Measurements from ENCODE around the gene FRMPD1.

DNA sequence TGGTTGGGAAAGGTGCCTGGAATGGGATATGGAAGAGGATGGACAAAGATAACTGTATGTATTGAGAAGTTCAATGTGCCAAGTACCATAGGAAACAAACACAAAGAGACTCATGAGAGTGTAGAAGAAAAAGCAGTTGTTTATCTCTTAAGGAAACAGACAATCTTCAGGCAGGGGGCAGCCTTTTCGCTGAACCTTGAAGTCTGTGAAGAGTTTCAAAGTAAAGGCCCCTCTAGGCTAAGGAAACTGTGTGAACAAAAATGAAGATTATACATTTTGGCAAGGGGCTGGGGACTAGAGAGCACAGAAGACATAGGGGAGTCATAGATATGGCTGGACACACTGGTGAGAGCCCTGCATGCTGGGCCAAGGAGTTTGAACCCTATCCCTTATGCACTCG lies 27.5 kb upstream of the FRMPD1 start:
- TF ChIP-seq, protein P1, sequence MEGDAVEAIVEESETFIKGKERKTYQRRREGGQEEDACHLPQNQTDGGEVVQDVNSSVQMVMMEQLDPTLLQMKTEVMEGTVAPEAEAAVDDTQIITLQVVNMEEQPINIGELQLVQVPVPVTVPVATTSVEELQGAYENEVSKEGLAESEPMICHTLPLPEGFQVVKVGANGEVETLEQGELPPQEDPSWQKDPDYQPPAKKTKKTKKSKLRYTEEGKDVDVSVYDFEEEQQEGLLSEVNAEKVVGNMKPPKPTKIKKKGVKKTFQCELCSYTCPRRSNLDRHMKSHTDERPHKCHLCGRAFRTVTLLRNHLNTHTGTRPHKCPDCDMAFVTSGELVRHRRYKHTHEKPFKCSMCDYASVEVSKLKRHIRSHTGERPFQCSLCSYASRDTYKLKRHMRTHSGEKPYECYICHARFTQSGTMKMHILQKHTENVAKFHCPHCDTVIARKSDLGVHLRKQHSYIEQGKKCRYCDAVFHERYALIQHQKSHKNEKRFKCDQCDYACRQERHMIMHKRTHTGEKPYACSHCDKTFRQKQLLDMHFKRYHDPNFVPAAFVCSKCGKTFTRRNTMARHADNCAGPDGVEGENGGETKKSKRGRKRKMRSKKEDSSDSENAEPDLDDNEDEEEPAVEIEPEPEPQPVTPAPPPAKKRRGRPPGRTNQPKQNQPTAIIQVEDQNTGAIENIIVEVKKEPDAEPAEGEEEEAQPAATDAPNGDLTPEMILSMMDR (IDR thresholded peaks at IDR 0.05): no peak
- TF ChIP-seq POLR2AphosphoS5 (IDR thresholded peaks at IDR 0.05): no peak
